Ovary (tissue), 9 donors: ENCODE data around the gene ACYP2. TPM values are rescaled to one million over a fixed set of nuclear protein-coding genes. Genes with fewer than 3 reads are reported as not detected.

Experiments
- DNase-seq, 5 donors: peaks; one replicate each; pipeline ENCODE4 v3.0.0-alpha.2; 2019 to 2020
- H3K27ac ChIP-seq, 2 donors: fragments of 200-600 bp; one replicate each; pipeline versions ENCODE4 v1.5.1 to v1.8.0; 2019 to 2022
- H3K27me3 ChIP-seq: fragments of 200-600 bp; one replicate; pipeline ENCODE4 v1.8.0; 2022
- H3K36me3 ChIP-seq: fragments of 200-600 bp; sonication (generic); one replicate; pipeline ENCODE4 v1.5.1; 2019
- H3K4me1 ChIP-seq: one replicate; pipeline ENCODE4 v1.8.1; 2013; ENCODE audit warnings: mild to moderate bottlenecking, moderate library complexity; ENCODE audit not compliant: insufficient read depth
- H3K4me3 ChIP-seq: fragments of 200-600 bp; sonication (generic); one replicate; pipeline ENCODE4 v1.5.1; 2017
- H3K9me3 ChIP-seq, 2 donors: fragments of 200-600 bp in 1 of 2; sonication (generic) in 1 of 2; one replicate each; pipeline versions ENCODE4 v1.5.1 to v1.8.1; 2013 to 2019; ENCODE audit warnings: mild to moderate bottlenecking in 1 of 2, moderate library complexity in 1 of 2
- CTCF ChIP-seq, 3 donors: fragments of 450-650 bp in 2 of 3; fragments of 200-600 bp in 1 of 3; IDR thresholded peaks; one replicate each; pipeline versions ENCODE4 v1.5.1 to v1.8.0; 2016 to 2022; ENCODE audit warnings: antibody characterized with exemption in 3 of 3, mild to moderate bottlenecking in 1 of 3
- EP300 ChIP-seq: sonication (generic); formaldehyde crosslinking; IDR thresholded peaks from one replicate; pipeline ENCODE4 v1.6.1; 2017; ENCODE audit warnings: antibody characterized with exemption
- POLR2A ChIP-seq: fragments of 450-650 bp; IDR thresholded peaks from one replicate; pipeline ENCODE4 v1.6.1; 2017; ENCODE audit warnings: antibody characterized with exemption, mild to moderate bottlenecking, moderate library complexity
- WGBS, 3 donors: extraction: QIAGEN DNeasy Blood & Tissue Kit in 1 of 3; methylation state at CpG; one replicate each; pipeline versions ENCODE4 v1.1.5 to v1.1.7; 2013 to 2017; 5-methylcytosine and 5-hydroxymethylcytosine counted together
- intact Hi-C, 4 donors: fragments of 100-400 bp; cut with DNase I; formaldehyde crosslinking; loops; one replicate each; pipeline versions ENCODE4 v1.11.0 to v1.15.1; 2022 to 2023
- polyA plus RNA-seq, 2 donors: library from polyadenylated mRNA; stranded (reverse); fragments of 200-250 nt in 1 of 2; fragments of 350-450 nt in 1 of 2; fragmentation: Illumina TruSeq in 1 of 2; extraction: RNeasy Lipid Tissue Mini Kit (QIAGEN cat#74804) in 1 of 2; gene quantifications; one replicate each; pipeline ENCODE4 v1.2.3, GENCODE V29; 2013 to 2014
- total RNA-seq, 7 donors: library from RNA; depleted of rRNA in 2 of 7; stranded (reverse); fragments of >200 nt in 2 of 7; fragmentation: NEBNext Ultra II Directional in 3 of 7; extraction: Animal tissue kit (Norgen Biotek cat#: 25700) in 3 of 7; gene quantifications; one replicate each; pipeline versions ENCODE4 v1.1.0 to v1.2.4, GENCODE V29; 2016 to 2023
- donor health status: DM: no; HTN: no; CAD: no; lungs with moderate emphysema.
- donor health status: DM: no; HTN: no; CAD: no.
- donor health status: Bipolar disorder and iron deficiency.
- donor health status: DM: yes; HTN: yes; CAD: no.
- donor health status: DM: no; HTN: no; CAD: no.
- donor health status: DM: yes; HTN: yes; CAD: no.

The ACYP2 gene
- total and polyA plus RNA-seq, 9 donors = 10.4 to 27.1 (median 13.9) TPM

GRCh38 chr2:54239427-54239826, 124.0 kb downstream of the ACYP2 start:
- no peaks in the 10 kb centered on the region for H3K36me3 ChIP-seq
- H3K4me3 ChIP-seq = no peak overlapping the region
- WGBS, 3 donors = 82 to 93% (median 90%) methylated on average over 1 of the region's 1 CpG
- DNase-seq = no peak
- peaks cover 4% of the 10 kb centered on the region for H3K4me1 ChIP-seq
- intact Hi-C loops = no loop called here
- H3K27ac ChIP-seq = no peak overlapping the region
- no peaks in the 10 kb centered on the region for H3K27me3 ChIP-seq
- H3K9me3 ChIP-seq = no peaks in the 10 kb centered on the region
- TF ChIP-seq EP300 = no peak
- no peak for TF ChIP-seq CTCF (IDR thresholded peaks at IDR 0.05)
- TF ChIP-seq POLR2A = no peak

- Histone ChIP-seq H3K27me3 (no peaks in the 10 kb centered on the region), H3K36me3 (no peaks in the 10 kb centered on the region), H3K4me3 (no peak overlapping the region), H3K4me1 (peaks cover 4% of the 10 kb centered on the region), H3K27ac (no peak overlapping the region), H3K9me3 (no peaks in the 10 kb centered on the region)
- no peak for TF ChIP-seq CTCF (IDR thresholded peaks at IDR 0.05)
- TF ChIP-seq EP300 = no peak
- TF ChIP-seq POLR2A = no peak
- DNase-seq = peak in 1 of 5 donors; percentile 19
- WGBS, 3 donors = 37 to 48% (median 46%) methylated on average over 5 of the region's 5 CpGs
- intact Hi-C loops = no loop called here
These were observed 125.4 kb downstream of the ACYP2 start for GRCh38 chr2:54240515-54241469.

DNA sequence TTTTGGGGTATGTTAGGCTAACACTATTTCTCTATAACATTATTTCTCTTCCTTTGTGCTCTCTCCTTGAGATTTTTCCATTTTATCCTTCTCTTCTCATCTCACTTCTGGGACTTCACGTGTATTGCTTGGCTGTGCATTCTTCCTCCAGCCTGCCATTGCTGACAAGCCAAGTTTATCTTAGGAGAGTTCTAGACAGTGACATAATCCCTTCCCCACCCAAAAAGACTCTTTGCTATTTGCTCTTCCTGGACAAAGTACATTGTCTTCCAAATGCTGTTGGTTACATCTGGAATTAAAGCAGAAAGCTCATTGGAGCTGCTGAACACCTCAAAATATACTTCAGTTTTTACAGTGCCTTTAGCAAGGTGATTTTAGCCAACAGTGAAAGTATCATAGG, 131.7 kb downstream of the ACYP2 start:
- Histone ChIP-seq H3K4me3 (no peak overlapping the region), H3K4me1 (no peaks in the 10 kb centered on the region), H3K36me3 (no peaks in the 10 kb centered on the region), H3K27me3 (no peaks in the 10 kb centered on the region), H3K27ac (no peak overlapping the region), H3K9me3 (no peaks in the 10 kb centered on the region)
- intact Hi-C loops = no loop called here
- 41 to 64% (median 56%) methylated on average over 1 of the region's 1 CpG for WGBS, 3 donors
- no peak for DNase-seq
- TF ChIP-seq CTCF (IDR thresholded peaks at IDR 0.05) (no peak), EP300 (no peak), POLR2A (no peak)

DNA sequence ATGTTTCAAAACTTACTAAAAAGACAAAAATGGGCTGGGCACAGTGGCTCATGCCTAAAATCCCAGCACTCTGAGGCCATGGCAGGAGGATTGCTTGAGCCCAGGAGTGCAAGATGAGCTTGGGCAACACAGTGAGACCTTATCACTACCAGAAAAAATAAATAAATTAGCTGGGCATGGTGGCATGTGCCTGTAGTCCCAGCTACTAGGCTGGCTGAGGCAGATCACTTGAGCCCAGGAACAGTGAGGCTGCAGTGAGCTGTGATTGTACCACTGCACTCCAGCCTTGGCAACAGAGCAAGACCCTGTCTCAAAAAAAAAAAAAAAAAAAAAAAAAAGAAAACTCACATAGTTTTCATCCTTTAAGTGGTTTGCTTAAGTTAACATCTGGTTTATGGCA, 134.2 kb downstream of the ACYP2 start:
- Histone ChIP-seq H3K4me3 (no peak overlapping the region), H3K9me3 (no peaks in the 10 kb centered on the region), H3K36me3 (no peaks in the 10 kb centered on the region), H3K4me1 (no peaks in the 10 kb centered on the region), H3K27me3 (no peaks in the 10 kb centered on the region), H3K27ac (no peak overlapping the region)
- DNase-seq = no peak
- TF ChIP-seq CTCF (IDR thresholded peaks at IDR 0.05) = no peak
- TF ChIP-seq POLR2A = no peak
- intact Hi-C loops = no loop called here
